ENCODE measurements around the gene SECISBP2L.
"Not testable (repeated sequence)": the region's sequence is repeated elsewhere in the genome, so short reads cannot be mapped to it uniquely, and the experiment has no call there.

Gene SECISBP2L

DNA sequence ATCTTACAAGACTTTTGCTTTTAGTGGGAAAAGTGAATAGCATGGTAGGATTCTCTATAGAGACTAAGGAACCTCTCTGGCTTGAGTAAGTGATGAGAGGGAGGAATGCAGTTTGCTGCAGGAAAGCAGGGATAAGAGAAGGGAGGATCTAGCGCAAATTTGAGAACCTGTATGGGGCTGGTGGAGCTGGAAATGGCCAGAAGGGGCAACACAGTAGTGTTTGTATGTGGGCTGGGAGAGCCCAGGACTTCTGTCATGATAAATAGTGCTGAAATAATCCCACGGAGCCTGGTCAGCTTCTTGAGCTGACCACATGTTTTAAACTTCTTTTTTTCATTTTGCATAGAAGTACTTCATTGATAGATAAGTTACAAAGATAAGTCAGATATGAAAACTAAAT, 71.4 kb downstream of the SECISBP2L start:
- in situ Hi-C loops (cut with MboI; ENCODE audit: low pct_unique_long_range_greater_than_20kb, low sequenced_read_pairs), result no loop called here

DNA sequence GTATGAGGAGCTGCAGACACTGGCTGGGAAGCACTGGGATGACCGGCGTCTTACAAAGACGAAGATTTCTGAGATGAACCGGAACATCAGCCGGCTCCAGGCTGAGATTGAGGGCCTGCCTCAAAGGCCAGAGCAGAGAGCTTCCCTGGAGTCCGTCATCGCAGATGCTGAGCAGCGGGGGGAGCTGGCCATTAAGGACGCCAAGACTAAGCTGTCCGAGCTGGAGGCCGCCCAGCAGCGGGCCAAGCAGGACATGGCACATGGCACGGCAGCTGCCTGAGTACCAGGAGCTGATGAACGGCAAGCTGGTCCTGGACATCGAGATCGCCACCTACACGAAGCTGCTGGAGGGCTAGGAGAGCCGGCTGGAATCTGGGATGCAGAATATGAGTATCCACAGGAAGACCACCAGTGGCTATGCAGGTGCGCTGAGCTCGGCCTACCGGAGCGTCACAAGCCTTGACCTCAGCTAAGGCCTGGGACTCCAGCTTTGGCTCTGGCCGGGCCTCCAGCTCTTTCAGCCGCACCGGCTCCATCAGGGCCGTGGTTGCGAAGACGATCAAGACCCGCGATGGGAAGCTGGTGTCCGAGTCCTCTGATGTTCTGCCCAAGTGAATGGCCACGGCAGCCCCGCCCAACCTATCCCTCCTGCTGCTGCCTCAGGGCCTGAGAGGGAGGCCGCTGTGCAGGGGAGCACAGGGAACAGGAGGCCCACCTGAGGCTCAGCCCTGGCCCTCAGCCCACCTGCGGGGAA, 73.3 kb downstream of the SECISBP2L start:
- DNase-seq, result no peak
- in situ Hi-C loops (cut with MboI; ENCODE audit: low pct_unique_long_range_greater_than_20kb, low sequenced_read_pairs), result no loop called here

More for the DNA sequence above, 71.4 kb downstream of the SECISBP2L start:
- no peak for DNase-seq

DNA sequence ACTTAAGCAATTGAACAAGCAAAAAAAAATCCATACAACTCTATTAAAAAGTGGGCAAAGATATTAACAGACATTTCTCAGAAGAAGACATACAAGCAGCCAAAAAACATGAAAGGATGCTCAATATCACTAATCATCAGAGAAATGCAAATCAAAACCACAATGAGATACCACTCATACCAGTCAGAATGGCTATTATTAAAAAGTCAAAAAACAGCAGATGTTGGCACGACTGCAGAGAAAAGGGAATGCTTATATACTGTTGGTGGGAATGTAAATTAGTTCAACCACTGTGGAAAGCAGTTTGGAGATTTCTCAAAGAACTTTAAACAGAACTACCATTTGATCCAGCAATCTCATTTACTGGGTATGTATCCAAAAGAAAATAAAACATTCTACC, 75.3 kb downstream of the SECISBP2L start:
- DNase-seq; in situ Hi-C loops (cut with MboI; ENCODE audit: low pct_unique_long_range_greater_than_20kb, low sequenced_read_pairs): not testable (repeated sequence)

DNA sequence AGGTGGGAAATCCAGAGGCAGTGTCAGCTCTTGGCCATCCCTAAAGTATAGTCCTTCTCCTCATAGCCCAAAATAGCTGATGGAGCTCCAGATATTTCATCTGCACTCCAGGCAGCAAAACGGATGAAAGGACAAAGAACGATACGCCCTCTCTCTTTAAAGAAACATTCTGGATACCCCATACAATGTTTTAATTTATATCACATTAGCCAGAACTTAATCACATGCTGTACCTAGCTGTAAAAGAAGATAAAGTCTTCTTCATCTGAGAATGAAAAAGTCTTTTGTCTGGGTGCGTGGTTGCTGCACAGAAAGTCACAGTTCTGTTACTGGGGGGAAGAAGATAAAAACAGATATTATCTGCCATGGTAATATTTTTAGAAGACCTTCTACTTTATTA, 78.2 kb downstream of the SECISBP2L start:
- in situ Hi-C loops (cut with MboI; ENCODE audit: low pct_unique_long_range_greater_than_20kb, low sequenced_read_pairs), result no loop called here
- no peak for DNase-seq

- in situ Hi-C loops (cut with MboI; ENCODE audit: low pct_unique_long_range_greater_than_20kb, low sequenced_read_pairs), result no loop called here
Observed at GRCh38 chr15:48967336-48967735, 78.9 kb downstream of the SECISBP2L start.

GRCh38 chr15:48966595-48967301, 79.5 kb downstream of the SECISBP2L start:
- DNase-seq, result peak; percentile 57
- in situ Hi-C loops (cut with MboI; ENCODE audit: low pct_unique_long_range_greater_than_20kb, low sequenced_read_pairs), result no loop called here

More at GRCh38 chr15:48967336-48967735, 78.9 kb downstream of the SECISBP2L start:
- DNase-seq, result no peak

DNA sequence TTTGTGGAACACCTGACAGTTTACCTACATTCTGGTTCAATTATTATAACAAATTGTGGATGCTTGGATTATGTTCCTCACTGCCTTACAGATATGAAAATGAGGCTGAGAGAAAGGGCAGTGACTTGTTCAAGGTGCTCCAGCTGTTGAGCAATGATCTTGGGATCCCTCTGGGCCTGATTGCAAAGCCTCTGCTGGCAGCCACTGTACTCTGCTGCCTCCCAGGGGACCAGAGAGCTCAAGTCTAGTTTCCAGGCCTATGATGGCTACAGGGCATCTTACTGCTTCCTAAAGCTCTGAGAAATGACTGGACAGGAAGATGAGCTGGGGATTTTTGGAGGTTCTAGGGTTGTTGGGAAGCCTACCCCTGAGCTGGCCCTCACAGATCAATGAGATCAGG, 80.3 kb downstream of the SECISBP2L start:
- peak; percentile 37 for DNase-seq
- in situ Hi-C loops (cut with MboI; ENCODE audit: low pct_unique_long_range_greater_than_20kb, low sequenced_read_pairs), result no loop called here

DNA sequence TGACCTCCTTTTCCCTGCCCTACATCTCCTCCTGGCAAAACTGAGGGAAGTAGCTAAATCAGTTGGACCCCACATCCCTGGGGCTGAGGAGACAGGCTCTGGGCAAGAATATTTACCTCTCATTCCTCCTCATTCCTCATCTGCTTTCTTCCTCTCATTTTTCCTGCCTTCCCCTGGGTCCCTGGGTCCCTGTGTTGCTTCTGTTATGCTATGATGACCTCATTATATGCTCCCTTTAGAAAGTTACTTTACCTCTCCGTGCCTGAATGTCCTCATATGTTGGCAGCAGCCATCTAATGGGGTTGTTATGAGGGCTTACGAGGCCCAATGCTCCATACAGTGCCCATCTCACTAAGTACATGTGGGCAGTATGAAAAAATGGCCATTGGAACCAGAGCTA, 81.3 kb downstream of the SECISBP2L start:
- no peak for DNase-seq
- in situ Hi-C loops (cut with MboI; ENCODE audit: low pct_unique_long_range_greater_than_20kb, low sequenced_read_pairs), result no loop called here

DNA sequence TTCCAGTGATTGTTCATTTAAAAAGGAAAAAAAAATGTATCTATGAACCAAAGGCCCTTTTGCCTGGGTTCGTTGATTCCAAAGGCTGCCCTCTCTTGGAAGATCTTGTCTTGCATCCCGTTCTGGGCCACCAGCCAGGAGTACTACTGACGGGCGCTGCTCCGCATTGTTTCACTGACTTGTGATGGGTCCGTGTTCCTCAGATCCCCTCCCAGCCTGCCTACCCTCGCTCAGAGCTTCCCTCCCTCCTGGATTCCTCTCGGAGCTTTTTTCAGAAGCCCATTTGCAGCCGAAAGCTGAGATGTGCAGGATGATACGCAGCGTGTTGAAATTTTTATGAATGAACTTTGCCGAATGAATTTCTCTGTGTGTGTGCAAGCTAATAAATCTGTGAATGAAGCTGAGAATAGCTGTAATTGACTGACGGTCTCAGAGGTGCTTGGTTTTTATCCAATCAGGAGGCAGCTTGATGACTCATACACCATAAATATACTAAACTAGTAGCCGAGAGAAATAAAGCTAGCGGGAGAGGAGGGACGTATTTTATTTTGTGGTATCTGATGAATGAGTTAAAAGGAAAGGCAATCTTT, 82.6 kb downstream of the SECISBP2L start, which contains the start of gene SHC4:
Gene SHC4, minus strand, starts transcription at position 396 of the 590 bp plus-strand sequence. CDS start 904 bp downstream, outside the sequence.
- DNase-seq, result peak; percentile 27
- in situ Hi-C loops (cut with MboI; ENCODE audit: low pct_unique_long_range_greater_than_20kb, low sequenced_read_pairs), result no loop called here

GRCh38 chr15:48962662-48963523, 83.4 kb downstream of the SECISBP2L start:
- no peak for DNase-seq
- in situ Hi-C loops (cut with MboI; ENCODE audit: low pct_unique_long_range_greater_than_20kb, low sequenced_read_pairs), result no loop called here

- in situ Hi-C loops (cut with MboI; ENCODE audit: low pct_unique_long_range_greater_than_20kb, low sequenced_read_pairs), result no loop called here
Observed at GRCh38 chr15:48955967-48956366, 90.3 kb downstream of the SECISBP2L start.

DNA sequence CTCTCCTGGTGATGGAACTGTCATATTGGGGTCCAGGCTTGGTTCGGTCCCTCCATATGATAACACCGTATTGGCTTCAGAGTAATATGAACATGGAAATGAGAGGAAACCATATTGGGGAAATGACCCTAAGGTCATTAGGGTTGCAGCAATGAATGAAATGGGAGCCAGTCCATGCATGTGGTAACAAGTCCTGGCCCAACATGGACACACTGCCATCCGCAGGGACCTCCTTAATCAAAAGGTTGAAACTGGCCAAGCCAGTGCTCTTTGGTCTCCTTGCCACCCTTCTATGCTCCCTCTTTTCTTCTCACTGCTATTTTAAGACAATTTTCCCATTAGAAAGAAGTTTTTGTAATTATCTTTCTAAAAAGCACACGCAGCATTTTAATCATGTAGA, 90.9 kb downstream of the SECISBP2L start:
- in situ Hi-C loops (cut with MboI; ENCODE audit: low pct_unique_long_range_greater_than_20kb, low sequenced_read_pairs), result no loop called here
- no peak for DNase-seq

More at GRCh38 chr15:48955967-48956366, 90.3 kb downstream of the SECISBP2L start:
- no peak for DNase-seq

DNA sequence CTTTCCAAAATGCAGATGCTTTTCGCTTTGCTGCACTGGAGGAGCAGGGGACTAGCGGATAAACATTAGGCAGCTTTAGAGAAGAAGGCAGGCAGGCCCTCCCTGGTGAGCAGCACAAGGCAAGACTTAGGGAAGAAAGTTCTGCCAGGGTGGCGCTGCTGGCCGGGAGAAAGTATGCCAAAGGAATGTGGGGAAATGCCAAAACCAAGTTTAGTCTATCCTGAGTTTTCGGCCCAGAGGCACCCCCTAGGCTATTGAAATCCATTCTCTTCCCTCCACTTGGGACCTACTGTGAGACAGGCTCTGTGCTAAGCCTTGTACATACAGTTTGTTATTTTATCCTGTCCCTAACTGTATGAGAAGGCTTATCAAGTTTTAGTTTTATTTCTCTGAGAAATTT, 91.7 kb downstream of the SECISBP2L start:
- DNase-seq, result no peak
- in situ Hi-C loops (cut with MboI; ENCODE audit: low pct_unique_long_range_greater_than_20kb, low sequenced_read_pairs), result no loop called here

- no peak for DNase-seq
- in situ Hi-C loops (cut with MboI; ENCODE audit: low pct_unique_long_range_greater_than_20kb, low sequenced_read_pairs), result no loop called here
Observed at GRCh38 chr15:48946840-48947187, 99.4 kb downstream of the SECISBP2L start.

- DNase-seq, result peak; percentile 47
- in situ Hi-C loops (cut with MboI; ENCODE audit: low pct_unique_long_range_greater_than_20kb, low sequenced_read_pairs), result no loop called here
Observed at GRCh38 chr15:48946074-48946839, 100.0 kb downstream of the SECISBP2L start.

DNA sequence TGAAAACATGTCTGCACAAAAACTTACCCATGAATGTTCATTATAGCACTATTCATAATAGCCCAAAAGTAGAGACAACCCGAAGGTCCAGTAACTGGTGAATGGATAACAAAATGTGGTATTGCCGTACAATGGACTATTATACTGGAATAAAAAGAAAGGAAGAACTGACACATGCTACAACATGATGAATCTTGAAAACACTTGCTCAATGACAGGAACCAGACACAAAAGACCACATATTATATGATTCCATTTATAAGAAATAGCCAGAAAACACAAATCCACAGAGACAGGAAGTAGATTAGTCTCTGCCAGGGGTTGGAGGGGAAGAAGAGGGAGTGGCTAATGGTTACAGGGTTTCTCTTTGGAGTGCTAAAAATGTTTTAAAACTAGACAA, 100.9 kb downstream of the SECISBP2L start:
- in situ Hi-C loops (cut with MboI; ENCODE audit: low pct_unique_long_range_greater_than_20kb, low sequenced_read_pairs), result no loop called here

GRCh38 chr15:48941904-48942303, 104.3 kb downstream of the SECISBP2L start:
- no peak for DNase-seq
- in situ Hi-C loops (cut with MboI; ENCODE audit: low pct_unique_long_range_greater_than_20kb, low sequenced_read_pairs), result no loop called here

More for the DNA sequence above, 100.9 kb downstream of the SECISBP2L start:
- DNase-seq, result no peak

GRCh38 chr15:48940508-48940907, 105.7 kb downstream of the SECISBP2L start:
- in situ Hi-C loops (cut with MboI; ENCODE audit: low pct_unique_long_range_greater_than_20kb, low sequenced_read_pairs), result no loop called here
- DNase-seq, result no peak

All from KBM-7 (cell line).